ENCODE data around the gene TSPAN31. TPM values are rescaled to one million over a fixed set of nuclear protein-coding genes. Genes with fewer than 3 reads are reported as not detected.

TSPAN31 gene
- total and polyA plus RNA-seq, 9 of the 15 experiments (the other 6 are each of a cell fraction or from before 2014, with no cell fraction given): 11.3 to 26.4 (median 14.3) TPM

GRCh38 chr12:57751788-57752667 is 7.2 kb downstream of the TSPAN31 start, which contains the start of gene CDK4:
TSS of gene CDK4 (minus strand) at chr12:57752310. CDS start at chr12:57751717, 593 bp downstream.
- peak within 1 kb of the TSS; percentile 96 for H3K27ac ChIP-seq (ENCODE audit: extremely low read depth, low read depth, low read length)
- TSS peak; percentile 81 for BruUV-seq (replicated peaks)
- H3K4me3 ChIP-seq: peak within 1 kb of the TSS; percentile 66
- ATAC-seq: peak; percentile 86
- peak within 1 kb of the TSS; percentile 99 for H3K4me2 ChIP-seq (ENCODE audit: insufficient read depth, low read length)
- H3K36me3 ChIP-seq (ENCODE audit: control insufficient read depth, insufficient read depth, low read length): peaks cover 44% of the 10 kb centered on the region
- intact Hi-C loops (cut with micrococcal nuclease): loop anchor here (2.0 kb wide), 1 partner anchor 21 kb away; the partner anchor contains the start of genes EEF1AKMT3 and METTL1
- peak within 1 kb of the TSS; percentile 97 for H3K9ac ChIP-seq (ENCODE audit: insufficient read depth in 1 of 2, low read depth in 2 of 2, low read length in 2 of 2)
- 1% methylated on average over 54 of the region's 58 CpGs for WGBS (ENCODE audit: insufficient coverage, low coverage, missing lambda C conversion rate)
- H3K4me1 ChIP-seq (replicated peaks in 1 of 2; ENCODE audit: control insufficient read depth in 2 of 2, insufficient read depth in 2 of 2, low read length in 2 of 2): peaks cover 34 to 40% of the 10 kb centered on the region in 2 experiments
- peak; percentile 92 to 99 (median 96) for DNase-seq (ENCODE audit: extremely low read depth in 1 of 4, low spot score in 3 of 4)
- H3K9me3 ChIP-seq (replicated peaks; ENCODE audit: control insufficient read depth, insufficient read depth, low read depth, low read length): no peaks in the 10 kb centered on the region
- ChIA-PET CTCF (ENCODE audit: low intra/inter-chr PET ratio) (no interaction called here), POLR2A (interaction anchor here (0.7 to 1.2 kb wide), 8 partner anchors 12 to 232 kb away, joined by 3 to 5 read pairs (median 3); partner anchors contain the start of genes EEF1AKMT3 and METTL1)
- H3K27me3 ChIP-seq (ENCODE audit: control insufficient read depth in 2 of 2, insufficient read depth in 2 of 2, low read length in 2 of 2): no peaks in the 10 kb centered on the region
- peak; percentile 94 for FAIRE-seq
- peaks cover 47% of the 10 kb centered on the region for H3K79me2 ChIP-seq (ENCODE audit: control insufficient read depth, insufficient read depth, low read length)
- H3K9me1 ChIP-seq (ENCODE audit: control insufficient read depth, insufficient read depth, low read length): no peaks in the 10 kb centered on the region
- no peaks in the 10 kb centered on the region for H4K20me1 ChIP-seq (replicated peaks; ENCODE audit: control insufficient read depth, insufficient read depth, low read length)
- in situ Hi-C loops (cut with MboI): no loop called here
- H2AFZ ChIP-seq (ENCODE audit: low read depth, low read length): peak within 1 kb of the TSS; percentile 64
- TF ChIP-seq ARHGAP35 (IDR thresholded peaks at IDR 0.05; ENCODE audit: partially characterized antibody) (peak; percentile 31), AFF1 (IDR thresholded peaks at IDR 0.05; ENCODE audit: low read depth in 1 of 2, partially characterized antibody in 2 of 2) (peak; percentile 53 to 60), ELK1 (CRISPR knock-in tag; IDR thresholded peaks at IDR 0.05) (no peak), ZNF609 (CRISPR knock-in tag; IDR thresholded peaks at IDR 0.05; ENCODE audit: borderline replicate concordance) (0 out of 2 replicates have a peak, but pooled peaks have one; percentile 11), BRCA1 (IDR thresholded peaks at IDR 0.05) (no peak), BRCA1 (CRISPR knock-in tag; IDR thresholded peaks at IDR 0.05) (peak; percentile 45; the same call in 1 of the 2 replicates), ZNF408 (CRISPR knock-in tag; IDR thresholded peaks at IDR 0.05; ENCODE audit: low read depth) (no peak)

Data from K562 (cell line).